ENCODE data around the gene ASCC3.
"Not testable (repeated sequence)": the region's sequence is repeated elsewhere in the genome, so short reads cannot be mapped to it uniquely, and the experiment has no call there.

The ASCC3 gene

DNA sequence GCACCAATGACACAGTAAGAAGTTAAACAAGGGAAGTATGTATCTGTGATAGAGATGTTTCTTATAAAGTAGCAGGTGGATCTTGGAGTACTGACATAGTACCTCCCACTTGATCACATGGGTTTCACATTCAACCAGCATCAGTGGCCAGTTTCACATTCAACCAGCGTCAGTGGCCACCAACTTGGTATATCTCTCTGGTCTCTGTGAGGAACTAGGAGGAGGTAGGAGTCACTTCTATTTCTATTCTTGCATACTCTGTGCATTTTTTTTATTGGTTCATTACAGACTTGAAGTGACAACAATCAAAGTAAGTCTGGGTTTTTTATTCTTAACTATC is 216.1 kb downstream of the ASCC3 start:
- no peak overlapping the region for H3K4me3 ChIP-seq (ENCODE audit: low read depth, low read length)

DNA sequence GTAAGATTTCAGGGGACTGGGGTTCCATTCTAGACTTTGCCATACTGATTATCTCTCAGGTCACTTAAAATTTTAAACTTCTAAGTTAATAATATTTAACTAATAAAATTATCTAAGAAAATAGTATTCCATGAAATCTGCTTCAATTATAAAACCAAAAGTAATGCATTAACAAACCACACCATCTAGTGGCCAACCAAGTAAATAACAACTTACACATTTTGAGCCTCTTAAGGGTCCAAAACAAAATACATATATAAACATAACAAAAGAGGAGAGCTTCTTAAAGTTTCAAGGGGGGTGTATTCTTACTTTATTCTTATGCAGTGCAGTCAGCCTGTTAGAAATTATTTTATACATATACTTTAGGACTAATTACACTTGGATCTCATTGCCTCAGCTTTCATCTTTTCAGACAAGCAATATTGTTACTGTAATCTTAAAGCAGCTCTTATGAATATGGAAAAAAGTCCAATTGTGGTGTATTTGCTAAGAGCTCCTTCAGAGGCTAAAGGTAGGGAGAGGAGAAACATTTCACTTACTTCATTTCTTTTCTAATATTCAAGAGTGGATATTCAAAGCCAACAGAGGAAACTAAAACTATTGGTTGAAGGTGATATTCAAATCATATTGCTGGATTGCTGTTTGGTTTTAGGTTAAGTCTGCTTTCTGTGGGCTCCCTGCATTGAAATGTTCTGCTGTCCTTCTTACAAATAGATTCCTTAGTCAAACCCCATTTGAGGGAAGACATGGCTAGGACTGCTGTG is 216.7 kb downstream of the ASCC3 start:
- TF ChIP-seq, protein P1, sequence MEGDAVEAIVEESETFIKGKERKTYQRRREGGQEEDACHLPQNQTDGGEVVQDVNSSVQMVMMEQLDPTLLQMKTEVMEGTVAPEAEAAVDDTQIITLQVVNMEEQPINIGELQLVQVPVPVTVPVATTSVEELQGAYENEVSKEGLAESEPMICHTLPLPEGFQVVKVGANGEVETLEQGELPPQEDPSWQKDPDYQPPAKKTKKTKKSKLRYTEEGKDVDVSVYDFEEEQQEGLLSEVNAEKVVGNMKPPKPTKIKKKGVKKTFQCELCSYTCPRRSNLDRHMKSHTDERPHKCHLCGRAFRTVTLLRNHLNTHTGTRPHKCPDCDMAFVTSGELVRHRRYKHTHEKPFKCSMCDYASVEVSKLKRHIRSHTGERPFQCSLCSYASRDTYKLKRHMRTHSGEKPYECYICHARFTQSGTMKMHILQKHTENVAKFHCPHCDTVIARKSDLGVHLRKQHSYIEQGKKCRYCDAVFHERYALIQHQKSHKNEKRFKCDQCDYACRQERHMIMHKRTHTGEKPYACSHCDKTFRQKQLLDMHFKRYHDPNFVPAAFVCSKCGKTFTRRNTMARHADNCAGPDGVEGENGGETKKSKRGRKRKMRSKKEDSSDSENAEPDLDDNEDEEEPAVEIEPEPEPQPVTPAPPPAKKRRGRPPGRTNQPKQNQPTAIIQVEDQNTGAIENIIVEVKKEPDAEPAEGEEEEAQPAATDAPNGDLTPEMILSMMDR (IDR thresholded peaks at IDR 0.05; ENCODE audit: low read depth, low read length): peak; percentile 11; the same call in 1 of the 2 replicates

More for the DNA sequence above, 216.1 kb downstream of the ASCC3 start:
- TF ChIP-seq, protein P1 (IDR thresholded peaks at IDR 0.05; ENCODE audit: low read depth, low read length): no peak

DNA sequence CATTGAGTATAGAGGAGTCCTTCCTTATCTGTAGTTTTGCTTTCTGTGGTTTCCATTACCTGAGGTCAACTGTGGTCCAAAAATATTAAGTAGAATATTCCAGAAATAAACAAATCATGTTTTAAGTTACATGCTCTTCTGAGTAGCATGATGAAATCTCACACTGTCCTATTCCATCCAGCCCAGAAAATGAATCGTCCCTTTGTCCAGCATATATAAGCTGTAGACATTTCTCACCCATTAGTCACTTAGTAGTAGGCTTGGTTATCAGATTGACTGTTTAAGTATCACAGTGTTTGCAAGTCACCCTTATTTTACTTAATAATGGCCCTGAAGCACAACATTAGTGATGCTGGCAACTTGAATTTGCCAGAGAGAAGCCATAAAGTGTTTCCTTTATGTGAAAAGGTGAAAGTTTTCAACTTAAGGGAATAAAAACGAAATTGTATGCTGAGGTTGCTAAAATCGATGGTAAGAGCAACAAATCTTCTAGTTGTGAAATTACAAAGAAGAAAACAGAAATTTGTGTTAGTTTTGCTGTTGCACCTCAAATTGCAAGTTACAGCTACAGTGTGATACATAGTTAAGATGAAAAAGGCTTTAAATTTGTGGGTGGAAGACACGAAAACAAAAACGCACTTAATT is 217.8 kb downstream of the ASCC3 start:
- H3K4me3 ChIP-seq (ENCODE audit: low read depth, low read length): no peak overlapping the region

More for the DNA sequence above, 216.7 kb downstream of the ASCC3 start:
- H3K4me3 ChIP-seq (ENCODE audit: low read depth, low read length): no peak overlapping the region

DNA sequence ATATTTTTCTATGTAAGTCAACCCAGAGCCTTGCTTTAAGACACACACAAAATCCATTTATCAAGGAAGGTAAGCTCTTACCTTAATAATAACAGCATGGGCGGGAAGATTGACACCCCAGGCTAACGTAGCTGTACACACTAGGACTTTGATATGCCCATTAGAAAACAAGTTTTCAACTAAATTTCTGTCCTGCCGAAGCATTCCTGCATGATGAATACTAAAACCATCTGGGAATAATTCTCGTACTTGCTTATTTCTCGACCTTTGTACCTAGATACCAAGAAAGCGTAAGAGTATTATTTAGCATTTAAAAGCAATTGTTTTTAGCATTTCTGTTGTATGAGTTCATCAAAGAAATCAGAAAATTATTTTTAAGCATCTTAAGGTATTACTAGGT is 218.9 kb downstream of the ASCC3 start:
- H3K4me3 ChIP-seq (ENCODE audit: low read depth, low read length): no peak overlapping the region
- TF ChIP-seq, protein P1 (IDR thresholded peaks at IDR 0.05; ENCODE audit: low read depth, low read length): no peak

More for the DNA sequence above, 217.8 kb downstream of the ASCC3 start:
- TF ChIP-seq, protein P1 (IDR thresholded peaks at IDR 0.05; ENCODE audit: low read depth, low read length): no peak

DNA sequence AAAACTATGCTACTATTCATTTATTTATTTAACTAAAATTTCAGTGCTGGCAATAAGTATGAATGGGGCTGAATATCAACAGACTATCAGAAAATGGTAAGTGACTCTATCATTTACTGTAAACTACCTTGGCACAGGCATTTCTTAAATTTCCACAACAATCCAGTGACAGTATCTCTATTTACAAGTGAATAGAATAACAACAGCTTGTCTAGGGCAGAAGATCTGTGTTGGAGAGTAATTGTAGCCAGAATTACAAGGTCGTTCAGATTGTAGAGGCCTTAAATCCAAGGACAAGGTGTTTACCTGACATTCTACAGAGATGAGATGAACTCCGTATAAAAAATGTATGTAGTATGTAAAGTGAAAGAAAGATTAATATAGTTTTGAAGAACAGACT is 222.6 kb downstream of the ASCC3 start:
- TF ChIP-seq, protein P1 (IDR thresholded peaks at IDR 0.05; ENCODE audit: low read depth, low read length): no peak
- no peak overlapping the region for H3K4me3 ChIP-seq (ENCODE audit: low read depth, low read length)

DNA sequence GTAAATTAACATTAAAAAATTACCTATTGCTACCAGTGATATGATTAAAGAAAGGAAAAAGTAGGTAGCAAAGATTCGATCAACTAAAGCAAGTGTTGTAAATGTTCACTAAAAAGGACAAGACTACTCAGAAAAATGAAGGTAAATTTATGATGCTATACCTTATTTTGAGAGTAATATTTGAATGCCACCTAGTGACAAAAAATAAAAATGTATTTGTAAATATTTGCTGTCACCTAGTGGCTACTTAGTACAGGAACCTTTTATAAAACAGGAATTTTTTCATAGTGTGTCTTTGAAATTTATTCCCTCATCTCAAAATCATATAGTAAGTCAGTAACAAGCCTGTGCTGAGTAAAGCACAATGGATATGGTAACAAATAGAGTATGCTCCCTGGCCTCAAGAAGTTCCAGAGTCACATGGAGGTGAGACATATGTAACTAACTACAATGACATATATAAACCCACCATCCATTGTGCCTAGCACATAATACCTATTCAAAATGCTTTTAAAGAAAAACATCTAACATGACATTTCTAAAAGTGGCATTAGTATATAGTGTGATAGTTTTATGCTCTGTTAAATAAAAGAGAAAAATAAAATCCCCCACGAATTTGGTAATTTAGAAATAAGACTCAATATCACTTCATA is 223.3 kb downstream of the ASCC3 start:
- TF ChIP-seq, protein P1 (IDR thresholded peaks at IDR 0.05; ENCODE audit: low read depth, low read length): no peak; the same call in 1 of the 2 replicates

DNA sequence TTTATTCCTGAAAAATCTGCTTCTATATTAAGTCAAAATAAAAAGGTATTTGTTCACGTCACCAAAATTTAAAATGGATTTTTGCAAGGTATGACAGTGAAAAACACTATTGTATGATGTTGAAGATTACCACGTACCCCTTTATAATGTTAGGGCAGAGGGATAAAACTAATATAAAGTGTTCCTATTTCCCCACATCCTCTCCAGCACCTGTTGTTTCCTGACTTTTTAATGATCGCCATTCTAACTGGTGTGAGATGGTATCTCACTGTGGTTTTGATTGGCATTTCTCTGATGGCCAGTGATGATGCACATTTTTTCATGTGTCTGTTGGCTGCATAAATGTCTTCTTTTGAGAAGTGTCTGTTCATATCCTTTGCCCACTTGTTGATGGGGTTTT is 240.0 kb downstream of the ASCC3 start:
- not testable (repeated sequence) for H3K4me3 ChIP-seq (ENCODE audit: low read depth, low read length)

More for the DNA sequence above, 223.3 kb downstream of the ASCC3 start:
- H3K4me3 ChIP-seq (ENCODE audit: low read depth, low read length): no peak overlapping the region

All from WI38 (cell line).